ENCODE results near the gene TCERG1L. TPM values are rescaled to one million over a fixed set of nuclear protein-coding genes. Genes with fewer than 3 reads are reported as not detected.

TCERG1L gene
- total RNA-seq, 1 experiment from 2014 or later: 1.5 TPM

DNA sequence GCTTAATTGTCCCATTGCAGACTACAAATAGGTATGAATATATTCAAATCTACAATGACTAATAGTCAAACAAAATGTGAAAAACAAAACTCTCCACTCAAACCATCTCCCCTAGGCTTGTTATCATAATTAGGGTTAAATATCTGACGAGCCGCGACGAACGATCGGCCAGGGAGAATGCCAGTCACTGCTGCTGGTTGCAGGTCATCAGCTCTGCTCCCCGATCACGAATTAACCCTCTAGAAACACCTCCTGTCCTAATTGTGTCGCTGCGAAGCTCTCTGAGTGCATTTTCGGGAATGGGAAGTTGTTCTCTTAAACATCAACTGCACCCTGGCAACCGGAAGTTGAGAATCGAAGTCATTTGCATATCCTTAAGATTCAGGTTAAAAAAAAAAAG is 167.3 kb downstream of the TCERG1L start (continued):
- no peak for TF ChIP-seq ARID4B (CRISPR knock-in tag; IDR thresholded peaks at IDR 0.05; ENCODE audit: borderline replicate concordance)
- TF ChIP-seq ATF6 (CRISPR knock-in tag; IDR thresholded peaks at IDR 0.05): no peak
- TF ChIP-seq, protein P1, sequence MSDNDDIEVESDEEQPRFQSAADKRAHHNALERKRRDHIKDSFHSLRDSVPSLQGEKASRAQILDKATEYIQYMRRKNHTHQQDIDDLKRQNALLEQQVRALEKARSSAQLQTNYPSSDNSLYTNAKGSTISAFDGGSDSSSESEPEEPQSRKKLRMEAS (CRISPR knock-in tag; IDR thresholded peaks at IDR 0.05): no peak
- TF ChIP-seq, protein P2, sequence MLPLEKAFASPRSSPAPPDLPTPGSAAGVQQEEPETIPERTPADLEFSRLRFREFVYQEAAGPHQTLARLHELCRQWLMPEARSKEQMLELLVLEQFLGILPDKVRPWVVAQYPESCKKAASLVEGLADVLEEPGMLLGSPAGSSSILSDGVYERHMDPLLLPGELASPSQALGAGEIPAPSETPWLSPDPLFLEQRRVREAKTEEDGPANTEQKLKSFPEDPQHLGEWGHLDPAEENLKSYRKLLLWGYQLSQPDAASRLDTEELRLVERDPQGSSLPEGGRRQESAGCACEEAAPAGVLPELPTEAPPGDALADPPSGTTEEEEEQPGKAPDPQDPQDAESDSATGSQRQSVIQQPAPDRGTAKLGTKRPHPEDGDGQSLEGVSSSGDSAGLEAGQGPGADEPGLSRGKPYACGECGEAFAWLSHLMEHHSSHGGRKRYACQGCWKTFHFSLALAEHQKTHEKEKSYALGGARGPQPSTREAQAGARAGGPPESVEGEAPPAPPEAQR (CRISPR knock-in tag; IDR thresholded peaks at IDR 0.05): no peak
- no peak for TF ChIP-seq NFATC4 (CRISPR knock-in tag; IDR thresholded peaks at IDR 0.05)
- no peak for TF ChIP-seq GRHL2 (CRISPR knock-in tag; IDR thresholded peaks at IDR 0.05; ENCODE audit: insufficient replicate concordance, severe bottlenecking)
- TF ChIP-seq, protein P3, sequence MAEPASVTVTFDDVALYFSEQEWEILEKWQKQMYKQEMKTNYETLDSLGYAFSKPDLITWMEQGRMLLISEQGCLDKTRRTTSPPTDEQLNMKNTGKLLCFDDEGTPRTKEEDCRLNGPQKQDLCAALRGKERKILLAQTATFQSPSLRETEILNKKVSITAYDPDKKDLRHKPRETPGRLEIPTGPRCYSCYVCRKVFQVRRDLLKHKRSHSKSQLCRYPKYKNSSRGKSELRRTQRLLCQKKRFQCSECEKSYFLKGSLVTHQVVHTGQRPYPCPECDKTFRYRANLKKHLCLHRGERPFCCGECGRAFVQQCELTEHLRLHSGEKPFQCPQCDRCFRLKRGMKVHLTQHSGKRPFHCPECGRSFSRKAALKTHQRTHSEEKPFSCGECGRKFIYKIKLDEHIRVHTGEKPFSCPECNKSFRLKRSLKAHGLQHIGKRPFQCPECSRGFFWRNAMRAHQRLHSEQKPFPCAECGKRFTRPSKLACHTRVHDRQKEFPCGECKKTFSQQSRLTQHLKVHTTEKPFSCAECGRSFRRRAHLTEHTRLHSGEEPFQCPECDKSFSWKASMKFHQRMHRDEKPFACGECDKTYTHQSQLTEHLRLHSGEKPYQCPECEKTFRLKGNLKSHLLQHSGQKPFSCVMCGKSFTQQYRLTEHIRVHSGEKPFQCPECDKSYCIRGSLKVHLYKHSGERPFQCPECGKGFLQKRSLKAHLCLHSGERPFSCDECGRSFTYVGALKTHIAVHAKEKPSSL (CRISPR knock-in tag; conservative IDR thresholded peaks at IDR 0.05): no peak

GRCh38 chr10:131143425-131144165 is 167.9 kb downstream of the TCERG1L start:
- ChIA-PET POLR2A (no interaction called here), CTCF (no interaction called here)
- DNase-seq (ENCODE audit: low spot score) (no peak), ATAC-seq (no peak)
- H3K27ac Mint-ChIP-seq: no peak overlapping the region
- H3K4me1 Mint-ChIP-seq: peaks cover 4% of the 10 kb centered on the region; the same call in 1 of the 2 replicates
- no peak overlapping the region for H3K4me3 Mint-ChIP-seq
- H3K36me3 Mint-ChIP-seq: peaks cover 74% of the 10 kb centered on the region
- peaks cover 56% of the 10 kb centered on the region for H3K9me3 Mint-ChIP-seq
- H3K27me3 Mint-ChIP-seq (ENCODE audit: low read depth): peaks cover 16% of the 10 kb centered on the region
- TF ChIP-seq HMGA2 (CRISPR knock-in tag; IDR thresholded peaks at IDR 0.05) (no peak), FOXK1 (CRISPR knock-in tag; IDR thresholded peaks at IDR 0.05) (no peak), RELA (CRISPR knock-in tag; IDR thresholded peaks at IDR 0.05; ENCODE audit: borderline replicate concordance) (no peak), NR3C1 (CRISPR knock-in tag; conservative IDR thresholded peaks at IDR 0.05; ENCODE audit: low read depth) (no peak), TEAD4 (CRISPR knock-in tag; IDR thresholded peaks at IDR 0.05) (no peak), ATF6 (CRISPR knock-in tag; IDR thresholded peaks at IDR 0.05) (no peak), PRDM15 (CRISPR knock-in tag; IDR thresholded peaks at IDR 0.05) (no peak), TP53 (CRISPR knock-in tag; IDR thresholded peaks at IDR 0.05) (no peak), ZNF416 (CRISPR knock-in tag; IDR thresholded peaks at IDR 0.05) (no peak)
- TF ChIP-seq, protein P4, sequence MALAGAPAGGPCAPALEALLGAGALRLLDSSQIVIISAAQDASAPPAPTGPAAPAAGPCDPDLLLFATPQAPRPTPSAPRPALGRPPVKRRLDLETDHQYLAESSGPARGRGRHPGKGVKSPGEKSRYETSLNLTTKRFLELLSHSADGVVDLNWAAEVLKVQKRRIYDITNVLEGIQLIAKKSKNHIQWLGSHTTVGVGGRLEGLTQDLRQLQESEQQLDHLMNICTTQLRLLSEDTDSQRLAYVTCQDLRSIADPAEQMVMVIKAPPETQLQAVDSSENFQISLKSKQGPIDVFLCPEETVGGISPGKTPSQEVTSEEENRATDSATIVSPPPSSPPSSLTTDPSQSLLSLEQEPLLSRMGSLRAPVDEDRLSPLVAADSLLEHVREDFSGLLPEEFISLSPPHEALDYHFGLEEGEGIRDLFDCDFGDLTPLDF (CRISPR knock-in tag; IDR thresholded peaks at IDR 0.05): no peak

Data from WTC11 (cell line).